ENCODE data around the gene EDEM2.
A peak's percentile ranks its signal among the peaks of the same experiment; 100 is the strongest.
"Not testable (repeated sequence)": the region's sequence is repeated elsewhere in the genome, so short reads cannot be mapped to it uniquely, and the experiment has no call there.

The EDEM2 gene

DNA sequence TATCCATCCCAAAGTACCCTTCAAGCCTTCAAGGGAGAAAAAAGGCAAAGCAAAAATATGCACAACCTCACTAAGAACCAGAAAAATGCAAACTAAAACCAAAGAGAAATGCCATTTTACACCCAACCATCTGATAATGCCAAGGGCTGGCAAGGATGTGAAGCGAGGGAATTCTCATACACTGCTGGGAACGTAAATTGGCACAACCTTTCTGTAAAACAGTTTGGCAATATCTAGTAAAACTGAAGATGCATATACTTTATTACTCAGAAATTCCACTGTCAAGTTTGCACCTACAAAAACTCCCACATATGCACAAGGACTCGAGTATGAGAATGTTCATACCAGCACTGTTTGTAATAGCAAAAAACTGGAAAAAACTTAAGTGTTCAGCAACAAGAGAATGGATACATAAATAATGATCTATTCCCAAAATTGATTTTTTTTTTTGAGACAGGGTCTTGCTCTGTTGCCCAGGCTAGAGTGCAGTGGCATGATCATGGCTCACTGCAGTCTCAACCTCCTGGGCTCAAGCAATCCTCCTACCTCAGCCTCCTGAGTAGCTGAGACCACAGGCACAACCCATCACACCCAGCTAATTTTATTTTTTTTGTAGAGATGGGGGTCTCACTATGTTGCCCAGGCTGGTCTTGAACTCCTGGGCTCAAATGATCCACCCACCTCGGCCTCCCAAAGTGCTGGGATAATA is 21.7 kb upstream of the EDEM2 start:
- DNase-seq, result not testable (repeated sequence)

- no peak for DNase-seq
Measured at GRCh38 chr20:35167787-35168186, 20.7 kb upstream of the EDEM2 start.

DNA sequence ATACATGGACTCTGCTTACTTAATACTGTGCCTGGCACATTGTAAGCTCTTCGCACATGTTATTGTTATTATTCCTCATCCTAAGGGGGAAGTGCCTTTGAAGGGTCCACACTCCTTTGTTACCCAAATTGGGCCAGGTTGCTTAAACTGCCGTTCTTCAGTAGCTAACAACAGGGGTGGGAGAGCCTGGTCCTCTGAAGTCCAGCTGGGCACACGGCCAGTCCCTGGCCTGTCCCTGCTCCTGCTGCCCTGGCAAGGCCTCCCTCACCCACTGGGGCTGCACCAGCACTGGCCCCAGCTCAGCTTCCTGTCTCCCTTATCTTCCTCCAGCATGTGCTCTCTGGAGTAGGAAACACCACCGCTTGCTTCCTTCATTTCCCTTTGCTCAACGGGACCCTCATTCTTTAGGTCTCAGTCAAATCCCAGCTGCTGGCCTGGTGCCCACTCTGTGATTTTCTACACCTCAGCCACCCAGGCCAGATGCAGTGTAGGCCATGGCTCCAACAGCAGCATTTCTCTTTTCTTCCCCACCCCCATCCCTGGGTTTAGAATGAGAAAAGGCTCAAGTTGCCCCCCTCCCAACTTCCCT is 19.2 kb upstream of the EDEM2 start:
- no peak for DNase-seq

DNA sequence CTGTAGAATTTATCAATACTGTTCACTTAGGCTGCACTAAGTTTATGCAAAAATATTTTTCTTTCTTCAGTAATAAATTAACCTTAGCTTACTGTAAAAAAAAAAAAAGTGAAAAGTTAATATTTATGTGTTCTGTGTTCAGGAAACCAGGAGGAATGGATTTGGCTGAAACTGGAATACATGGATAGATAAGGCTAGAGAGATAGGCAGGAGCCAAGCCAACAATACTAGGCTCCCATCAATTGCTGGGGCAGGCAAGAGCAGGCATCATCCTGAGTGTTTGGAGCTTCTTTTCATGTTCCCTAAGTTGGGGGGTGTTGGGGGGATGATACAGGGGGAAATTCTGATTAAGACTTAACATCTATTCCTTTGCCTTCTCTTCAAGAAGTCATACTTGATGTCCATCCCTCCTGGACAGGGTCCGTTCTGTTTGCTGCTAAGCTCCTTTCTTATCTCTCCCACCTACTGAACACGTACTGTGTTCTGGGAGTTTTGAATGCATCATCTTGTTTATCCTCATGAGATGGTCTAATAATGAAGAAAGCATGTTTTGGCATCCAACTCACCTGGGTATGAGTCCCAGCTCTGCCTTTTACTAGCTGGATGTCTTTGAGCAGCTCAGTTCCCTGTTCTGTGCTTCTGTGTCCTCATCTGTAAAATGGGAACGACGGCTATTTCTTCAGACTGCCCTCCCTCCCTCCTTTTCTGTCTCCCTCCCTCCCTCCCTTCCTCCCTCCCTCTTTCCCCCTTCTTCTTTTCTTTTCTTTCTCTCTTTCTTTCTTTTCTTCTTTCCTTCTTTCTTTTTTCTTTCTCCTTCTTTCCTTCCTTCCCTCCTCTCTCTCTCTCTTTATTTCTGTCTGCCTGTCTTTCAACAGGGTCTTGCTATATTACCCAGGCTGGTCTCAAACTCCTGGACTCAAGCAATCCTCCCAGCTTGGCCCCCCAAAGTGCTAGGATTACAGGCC is 18.4 kb upstream of the EDEM2 start:
- DNase-seq, result no peak

GRCh38 chr20:35164531-35164930 is 17.4 kb upstream of the EDEM2 start:
- not testable (repeated sequence) for DNase-seq

GRCh38 chr20:35160341-35160740 is 13.2 kb upstream of the EDEM2 start:
- not testable (repeated sequence) for DNase-seq

GRCh38 chr20:35156978-35157377 is 9.8 kb upstream of the EDEM2 start:
- DNase-seq, result no peak

DNA sequence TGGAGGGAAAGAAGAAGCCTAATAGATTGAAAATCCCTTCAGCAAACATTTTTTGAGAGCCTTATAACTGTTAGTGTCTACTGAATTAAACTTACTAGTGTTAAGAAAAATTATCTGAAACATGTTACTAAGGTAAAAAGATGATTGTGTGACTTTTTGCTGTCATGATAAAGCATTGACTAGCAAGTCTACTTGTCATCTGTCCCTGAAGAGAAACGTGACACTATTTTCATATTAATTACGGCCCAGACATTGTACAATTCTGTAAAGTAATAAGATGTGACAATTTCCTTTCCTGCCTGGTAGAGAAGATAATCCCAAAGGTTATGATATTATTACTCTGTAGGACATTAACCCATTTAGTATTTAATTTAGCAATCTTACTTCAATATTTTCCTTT is 8.8 kb upstream of the EDEM2 start:
- DNase-seq, result no peak

GRCh38 chr20:35151736-35152135 is 4.6 kb upstream of the EDEM2 start:
- DNase-seq, result no peak

- no peak for DNase-seq
Measured at GRCh38 chr20:35150846-35151579, 3.9 kb upstream of the EDEM2 start.

- peak in 1 of 2 experiments; percentile 18 for DNase-seq
Measured at GRCh38 chr20:35147575-35148071, 487 bp upstream of the EDEM2 start.

DNA sequence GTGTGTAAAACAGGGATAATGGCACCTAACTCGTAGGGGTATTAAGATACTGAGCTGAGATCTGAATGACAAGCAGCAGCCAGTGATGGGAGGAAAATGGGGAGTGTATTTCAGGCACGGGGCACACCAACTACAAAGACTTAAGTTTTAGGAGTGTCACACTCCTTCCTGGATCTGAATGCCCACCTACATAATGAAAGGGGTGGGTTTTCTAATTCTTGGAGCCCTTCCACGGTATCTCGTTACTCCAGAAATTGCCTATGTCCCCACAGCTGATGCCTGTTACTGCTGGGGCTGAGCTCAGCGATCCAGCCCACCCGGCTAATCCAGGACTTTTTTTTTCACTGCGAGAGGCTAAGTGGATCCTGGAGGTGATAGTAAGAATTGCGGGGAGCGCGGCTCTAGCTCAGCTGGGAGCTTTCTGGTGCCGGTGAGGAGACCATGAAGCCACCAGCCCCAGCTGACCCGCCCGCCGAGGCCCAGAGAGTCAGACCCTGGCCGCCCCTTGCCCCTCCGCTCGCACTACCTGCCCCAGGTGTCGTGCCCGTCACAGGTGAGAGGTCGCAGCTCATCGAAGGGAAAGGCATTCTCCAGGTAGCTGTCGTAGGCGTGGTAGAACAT is 727 bp downstream of the EDEM2 start:
- no peak for DNase-seq

- DNase-seq, result no peak
Measured at GRCh38 chr20:35145141-35145564, 2.0 kb downstream of the EDEM2 start.

- no peak for DNase-seq
Measured at GRCh38 chr20:35144694-35145093, 2.4 kb downstream of the EDEM2 start.

DNA sequence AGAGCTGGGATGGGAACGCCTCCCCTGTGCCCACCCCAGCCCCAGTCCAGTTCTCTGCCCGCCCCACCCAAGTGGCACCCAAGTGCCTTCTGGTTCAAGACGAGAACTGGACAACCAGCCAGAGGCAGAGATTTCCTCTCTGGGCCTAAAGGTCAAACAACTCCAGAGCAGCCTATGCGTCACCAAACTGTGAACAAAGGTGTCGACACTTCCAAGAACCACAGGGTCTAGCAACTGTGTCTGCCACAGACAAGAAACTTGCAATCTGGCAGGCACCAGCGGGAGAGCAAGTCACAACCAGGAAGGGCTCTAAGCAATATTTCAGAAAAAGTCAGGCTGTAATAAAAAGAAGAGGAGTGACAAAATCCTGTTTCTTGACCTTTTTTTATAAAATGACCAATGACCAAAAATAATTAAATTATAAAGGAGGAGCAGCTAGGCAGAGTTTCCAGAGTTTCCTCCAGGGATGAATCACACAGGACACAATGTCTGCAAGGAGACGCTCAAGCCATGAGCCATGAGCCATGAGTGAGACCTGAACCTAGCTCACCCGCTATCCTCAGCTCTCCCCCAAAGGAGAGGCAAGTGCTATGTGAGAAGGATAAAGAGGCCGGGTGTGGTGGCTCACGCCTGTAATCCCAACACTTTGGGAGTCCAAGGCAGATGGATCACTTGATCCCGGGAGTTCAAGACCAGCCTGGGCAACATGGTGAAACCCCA is 11.1 kb downstream of the EDEM2 start:
- no peak for DNase-seq

DNA sequence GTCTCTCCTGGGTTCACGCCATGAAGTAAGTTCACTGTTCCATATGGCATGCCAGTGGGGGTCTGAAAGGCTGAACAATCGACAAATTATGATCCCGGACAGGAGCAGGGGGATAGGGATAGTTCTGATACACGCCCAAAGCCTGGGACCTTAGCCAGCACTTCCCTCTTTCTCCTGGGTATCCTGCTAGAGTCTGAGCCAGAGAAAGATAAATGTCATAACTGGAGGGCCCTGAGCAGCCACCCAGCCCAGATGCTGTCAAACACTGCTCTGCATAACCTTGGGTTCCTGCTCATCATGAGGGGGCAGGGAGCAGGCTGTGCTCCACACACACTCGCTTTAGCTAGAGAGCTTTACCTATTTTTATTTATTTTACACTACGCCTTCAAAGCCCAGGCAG is 12.3 kb downstream of the EDEM2 start:
- DNase-seq, result no peak

DNA sequence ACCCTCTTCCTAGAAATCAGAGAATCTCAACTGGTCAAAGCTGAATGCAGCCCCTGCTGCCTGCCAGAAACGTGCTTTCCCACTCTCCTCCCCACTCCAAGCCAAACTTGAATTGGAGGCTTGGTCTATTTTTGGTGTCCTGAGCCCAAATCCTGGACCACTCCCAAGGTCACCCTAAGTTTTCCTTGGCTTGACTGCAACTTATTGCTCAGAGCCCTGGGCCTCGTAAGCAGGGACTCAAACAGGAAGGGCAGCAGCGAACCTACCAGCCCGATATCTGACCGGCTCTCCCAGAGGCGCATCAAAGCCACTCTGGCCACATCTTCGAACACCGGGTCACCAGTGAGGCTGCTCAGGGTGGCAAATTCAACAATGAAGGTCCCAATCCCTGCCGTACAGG is 12.7 kb downstream of the EDEM2 start:
- no peak for DNase-seq

- no peak for DNase-seq
Measured at GRCh38 chr20:35133735-35134134, 13.4 kb downstream of the EDEM2 start.

GRCh38 chr20:35133031-35133430 is 14.1 kb downstream of the EDEM2 start:
- DNase-seq, result no peak

DNA sequence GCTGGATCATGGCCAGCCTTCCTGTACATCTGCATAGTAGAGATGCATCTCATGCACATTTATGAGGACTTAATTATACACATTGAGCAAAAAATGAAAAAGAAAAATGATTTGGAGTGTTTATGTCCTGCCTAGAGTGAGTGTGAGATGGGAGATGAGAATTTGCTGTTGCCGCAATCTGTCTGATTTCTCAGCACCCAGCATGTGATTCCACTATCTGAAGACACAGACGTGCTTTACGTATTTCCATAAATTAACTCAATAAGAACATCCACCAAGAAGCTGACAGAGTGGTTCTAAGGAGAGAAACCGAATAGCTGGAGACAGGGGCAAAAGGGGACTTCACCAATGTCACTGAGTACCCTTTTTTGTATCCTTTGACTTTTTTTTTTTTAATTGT is 15.2 kb downstream of the EDEM2 start:
- no peak for DNase-seq

DNA sequence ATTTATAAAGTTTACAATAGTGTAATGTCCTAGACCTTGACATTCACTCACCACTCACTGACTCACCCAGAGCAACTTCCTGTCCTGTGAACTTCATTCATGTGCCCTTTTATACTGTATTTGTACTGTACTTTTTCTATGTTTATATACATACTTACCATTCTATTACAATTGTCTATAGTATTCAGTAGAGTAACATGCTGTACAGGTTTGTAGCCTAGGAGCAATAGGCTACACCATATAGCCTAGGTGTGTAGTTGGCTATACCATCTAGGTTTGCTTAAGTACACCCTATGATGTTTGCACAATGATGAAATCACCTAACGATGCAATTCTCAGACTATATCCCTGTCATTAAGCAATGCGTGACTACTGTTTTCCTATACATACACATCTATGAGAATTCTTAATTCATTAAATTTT is 17.5 kb downstream of the EDEM2 start:
- no peak for DNase-seq

- no peak for DNase-seq
Measured at GRCh38 chr20:35125753-35126152, 21.4 kb downstream of the EDEM2 start.
